GM12891 (cell line): Measurements from ENCODE around the gene SCFD2.
"Not testable (repeated sequence)": the region's sequence is repeated elsewhere in the genome, so short reads cannot be mapped to it uniquely, and the experiment has no call there.

ENCODE experiments used
- POLR2A ChIP-seq: IDR thresholded peaks from 2 replicates; pipeline ENCODE4 v1.6.1; 2011; ENCODE audit warnings: low read depth, low read length, control low read depth
- POLR2AphosphoS5 ChIP-seq: IDR thresholded peaks from 2 replicates; pipeline ENCODE4 v1.6.1; 2011; ENCODE audit warnings: low read depth, low read length, control low read depth

- not testable (repeated sequence) for TF ChIP-seq POLR2AphosphoS5, POLR2A
Observed at GRCh38 chr4:53409479-53409878, 43.6 kb upstream of the SCFD2 start.
